Liver (tissue), 3 donors: ENCODE data around the gene TMEM161A.

Experiments
- CTCF ChIP-seq: fragments of 150-350 bp; IDR thresholded peaks from 2 replicates; pipeline ENCODE4 v1.5.1; 2017; ENCODE audit warnings: improper control_type of control experiment, low read depth, low read length; ENCODE audit not compliant: missing input control
- FOXA1 ChIP-seq: IDR thresholded peaks from 2 replicates; pipeline ENCODE4 v1.6.1; 2016; ENCODE audit warnings: antibody characterized with exemption
- GABPA ChIP-seq, 2 donors: IDR thresholded peaks in 1 of 2; conservative IDR thresholded peaks in 1 of 2; 2 replicates each; pipeline ENCODE4 v1.6.1; 2016; ENCODE audit warnings: antibody characterized with exemption in 2 of 2, mild to moderate bottlenecking in 1 of 2, moderate library complexity in 1 of 2
- MAX ChIP-seq: IDR thresholded peaks from 2 replicates; pipeline ENCODE4 v1.6.1; 2016; ENCODE audit warnings: antibody characterized with exemption
- RAD21 ChIP-seq, 2 donors: IDR thresholded peaks; 2 replicates each; pipeline ENCODE4 v1.6.1; 2016; ENCODE audit warnings: antibody characterized with exemption in 2 of 2, mild to moderate bottlenecking in 2 of 2
- TAF1 ChIP-seq: conservative IDR thresholded peaks from 2 replicates; pipeline ENCODE4 v1.6.1; 2016; ENCODE audit warnings: antibody characterized with exemption, mild to moderate bottlenecking
- ZBTB33 ChIP-seq: IDR thresholded peaks from 2 replicates; pipeline ENCODE4 v1.6.1; 2016; ENCODE audit warnings: antibody characterized with exemption
- donor health status: healthy.
- donor health status: healthy.

- TF ChIP-seq FOXA1, result no peak
- no peak for TF ChIP-seq CTCF
- TF ChIP-seq GABPA (IDR thresholded peaks at IDR 0.05 in 1 of 2, conservative IDR thresholded peaks at IDR 0.05 in 1 of 2), result no peak
- TF ChIP-seq ZBTB33, result no peak
- TF ChIP-seq MAX, result no peak
- no peak for TF ChIP-seq RAD21 (IDR thresholded peaks at IDR 0.05)
- no peak for TF ChIP-seq TAF1
Observed at GRCh38 chr19:19103167-19103566, 35.1 kb downstream of the TMEM161A start.
